ENCODE measurements around the gene NCSTN.

GRCh38 chr1:160326418-160326817, 16.8 kb upstream of the NCSTN start:
- TF ChIP-seq NONO (IDR thresholded peaks at IDR 0.05; ENCODE audit: low read depth in 2 of 2, low read length in 1 of 2) (no peak), ZFX (CRISPR knock-in tag; IDR thresholded peaks at IDR 0.05) (no peak), ZNF146 (CRISPR knock-in tag; IDR thresholded peaks at IDR 0.05; ENCODE audit: unreplicated experiment) (no peak), POLR2G (IDR thresholded peaks at IDR 0.05; ENCODE audit: low read depth, low read length) (no peak), RCOR1 (IDR thresholded peaks at IDR 0.05; ENCODE audit: borderline replicate concordance in 1 of 2, low read depth in 2 of 2, low read length in 2 of 2) (no peak)
- TF ChIP-seq, protein P1, sequence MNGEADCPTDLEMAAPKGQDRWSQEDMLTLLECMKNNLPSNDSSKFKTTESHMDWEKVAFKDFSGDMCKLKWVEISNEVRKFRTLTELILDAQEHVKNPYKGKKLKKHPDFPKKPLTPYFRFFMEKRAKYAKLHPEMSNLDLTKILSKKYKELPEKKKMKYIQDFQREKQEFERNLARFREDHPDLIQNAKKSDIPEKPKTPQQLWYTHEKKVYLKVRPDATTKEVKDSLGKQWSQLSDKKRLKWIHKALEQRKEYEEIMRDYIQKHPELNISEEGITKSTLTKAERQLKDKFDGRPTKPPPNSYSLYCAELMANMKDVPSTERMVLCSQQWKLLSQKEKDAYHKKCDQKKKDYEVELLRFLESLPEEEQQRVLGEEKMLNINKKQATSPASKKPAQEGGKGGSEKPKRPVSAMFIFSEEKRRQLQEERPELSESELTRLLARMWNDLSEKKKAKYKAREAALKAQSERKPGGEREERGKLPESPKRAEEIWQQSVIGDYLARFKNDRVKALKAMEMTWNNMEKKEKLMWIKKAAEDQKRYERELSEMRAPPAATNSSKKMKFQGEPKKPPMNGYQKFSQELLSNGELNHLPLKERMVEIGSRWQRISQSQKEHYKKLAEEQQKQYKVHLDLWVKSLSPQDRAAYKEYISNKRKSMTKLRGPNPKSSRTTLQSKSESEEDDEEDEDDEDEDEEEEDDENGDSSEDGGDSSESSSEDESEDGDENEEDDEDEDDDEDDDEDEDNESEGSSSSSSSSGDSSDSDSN (IDR thresholded peaks at IDR 0.05; ENCODE audit: borderline replicate concordance in 1 of 2, low read depth in 2 of 2, low read length in 2 of 2), result no peak
- TF ChIP-seq, protein P2, sequence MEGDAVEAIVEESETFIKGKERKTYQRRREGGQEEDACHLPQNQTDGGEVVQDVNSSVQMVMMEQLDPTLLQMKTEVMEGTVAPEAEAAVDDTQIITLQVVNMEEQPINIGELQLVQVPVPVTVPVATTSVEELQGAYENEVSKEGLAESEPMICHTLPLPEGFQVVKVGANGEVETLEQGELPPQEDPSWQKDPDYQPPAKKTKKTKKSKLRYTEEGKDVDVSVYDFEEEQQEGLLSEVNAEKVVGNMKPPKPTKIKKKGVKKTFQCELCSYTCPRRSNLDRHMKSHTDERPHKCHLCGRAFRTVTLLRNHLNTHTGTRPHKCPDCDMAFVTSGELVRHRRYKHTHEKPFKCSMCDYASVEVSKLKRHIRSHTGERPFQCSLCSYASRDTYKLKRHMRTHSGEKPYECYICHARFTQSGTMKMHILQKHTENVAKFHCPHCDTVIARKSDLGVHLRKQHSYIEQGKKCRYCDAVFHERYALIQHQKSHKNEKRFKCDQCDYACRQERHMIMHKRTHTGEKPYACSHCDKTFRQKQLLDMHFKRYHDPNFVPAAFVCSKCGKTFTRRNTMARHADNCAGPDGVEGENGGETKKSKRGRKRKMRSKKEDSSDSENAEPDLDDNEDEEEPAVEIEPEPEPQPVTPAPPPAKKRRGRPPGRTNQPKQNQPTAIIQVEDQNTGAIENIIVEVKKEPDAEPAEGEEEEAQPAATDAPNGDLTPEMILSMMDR (IDR thresholded peaks at IDR 0.05 in 2 of 3, conservative IDR thresholded peaks at IDR 0.05 in 1 of 3; ENCODE audit: insufficient read depth in 2 of 3, low read depth in 1 of 3, low read length in 3 of 3), result no peak
